HG03060 (cell line): ENCODE measurements around the gene CLEC4F.

Source experiments
- ATAC-seq: cut with Tn5 transposase; IDR thresholded peaks from one replicate; pipeline ENCODE4 v1.9.1; 2021; ENCODE audit warnings: low read depth, moderate number of reproducible peaks; ENCODE audit not compliant: unreplicated experiment

CLEC4F gene

DNA sequence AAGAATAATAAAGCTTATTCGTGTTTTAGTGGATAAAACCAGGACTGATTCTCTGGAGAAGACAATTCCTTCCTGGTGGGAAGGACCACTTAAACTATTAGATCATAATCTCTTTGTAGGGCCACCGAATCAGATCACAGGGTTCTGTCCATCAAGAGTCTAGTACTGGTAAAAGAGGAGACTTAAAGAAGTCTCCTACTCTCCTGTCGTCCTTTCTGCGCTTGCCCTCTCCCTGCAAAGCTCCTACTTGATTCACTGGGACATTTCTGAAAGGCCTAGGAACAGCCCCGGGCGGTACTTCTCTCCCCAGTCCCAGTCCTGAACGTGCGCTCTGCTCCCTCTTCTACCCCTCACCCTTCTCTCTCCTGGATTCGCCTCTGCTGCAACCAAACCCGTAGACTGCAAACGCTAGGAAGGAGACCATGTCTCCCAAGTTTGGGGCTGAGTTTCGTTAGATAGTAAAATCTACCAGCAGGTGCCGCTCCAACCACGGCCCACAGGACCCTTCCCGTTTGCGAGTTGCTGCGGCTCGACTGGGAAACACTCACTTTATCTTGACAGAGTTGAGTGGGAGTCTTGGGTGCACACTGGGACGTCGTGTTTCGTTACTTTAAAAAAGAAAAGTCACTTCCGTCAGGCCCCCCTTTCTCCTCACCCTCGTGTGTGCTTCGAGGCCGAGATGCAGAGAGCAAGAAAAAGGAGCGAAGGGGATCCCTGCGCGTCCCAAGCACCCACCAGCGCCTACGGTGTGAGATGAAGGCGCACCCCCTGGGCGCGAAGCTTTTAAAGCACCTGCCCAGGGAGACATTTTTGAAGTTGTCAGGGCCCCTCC lies 30.9 kb downstream of the CLEC4F start:
- no peak for ATAC-seq

DNA sequence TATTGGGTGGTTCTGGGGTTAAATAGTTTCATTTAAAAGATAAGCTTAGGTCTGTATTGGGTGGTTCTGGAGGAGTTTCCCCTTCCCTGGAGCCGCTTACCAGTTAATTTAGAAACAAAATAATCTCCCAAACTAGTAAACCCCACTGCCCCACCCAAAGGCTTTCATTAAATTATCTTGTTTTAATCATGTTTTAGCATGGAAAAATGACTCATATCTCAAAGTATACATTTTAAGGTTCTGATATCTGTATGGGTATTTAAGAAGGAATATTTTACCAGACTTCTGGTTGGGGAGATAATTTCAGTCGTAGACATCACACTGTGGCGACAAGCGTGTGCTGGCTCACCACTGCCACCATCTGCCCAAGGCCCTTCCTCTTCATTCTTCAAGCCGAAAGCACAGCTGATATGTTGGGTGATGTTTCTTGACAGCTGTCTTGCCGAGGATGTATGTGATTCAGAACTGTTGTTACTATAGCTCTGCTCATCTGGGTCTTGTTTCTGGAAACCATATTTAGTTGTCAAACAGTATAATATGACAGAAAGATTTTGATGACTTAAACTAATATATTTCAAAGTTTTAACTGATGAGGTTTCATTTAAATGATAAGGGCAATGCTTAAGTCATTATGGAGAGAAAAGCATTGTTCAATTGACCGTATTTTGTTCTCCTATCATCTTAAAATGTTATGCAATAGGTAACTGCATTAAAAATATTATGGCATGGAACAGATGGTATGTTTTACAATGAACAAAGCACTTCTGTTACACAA lies 35.1 kb downstream of the CLEC4F start:
- no peak for ATAC-seq

DNA sequence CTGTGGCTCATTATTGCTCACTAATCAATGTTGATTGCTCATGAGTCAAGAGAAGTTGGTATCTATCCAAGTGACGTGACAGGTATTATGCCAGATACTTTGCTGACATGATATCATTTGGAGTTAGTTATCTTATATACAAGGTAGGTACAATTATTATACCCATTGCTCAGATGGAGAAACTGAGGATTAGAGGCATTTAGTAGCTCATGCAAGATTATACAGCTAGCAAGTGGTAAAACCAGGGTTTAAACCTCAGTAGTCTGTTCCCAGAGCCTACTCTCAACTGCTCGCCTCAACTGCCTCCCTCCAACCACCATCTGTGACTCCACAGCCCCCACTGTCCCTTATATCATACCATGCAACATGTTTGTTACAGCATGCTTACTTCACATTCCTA lies 36.1 kb downstream of the CLEC4F start:
- ATAC-seq = no peak

DNA sequence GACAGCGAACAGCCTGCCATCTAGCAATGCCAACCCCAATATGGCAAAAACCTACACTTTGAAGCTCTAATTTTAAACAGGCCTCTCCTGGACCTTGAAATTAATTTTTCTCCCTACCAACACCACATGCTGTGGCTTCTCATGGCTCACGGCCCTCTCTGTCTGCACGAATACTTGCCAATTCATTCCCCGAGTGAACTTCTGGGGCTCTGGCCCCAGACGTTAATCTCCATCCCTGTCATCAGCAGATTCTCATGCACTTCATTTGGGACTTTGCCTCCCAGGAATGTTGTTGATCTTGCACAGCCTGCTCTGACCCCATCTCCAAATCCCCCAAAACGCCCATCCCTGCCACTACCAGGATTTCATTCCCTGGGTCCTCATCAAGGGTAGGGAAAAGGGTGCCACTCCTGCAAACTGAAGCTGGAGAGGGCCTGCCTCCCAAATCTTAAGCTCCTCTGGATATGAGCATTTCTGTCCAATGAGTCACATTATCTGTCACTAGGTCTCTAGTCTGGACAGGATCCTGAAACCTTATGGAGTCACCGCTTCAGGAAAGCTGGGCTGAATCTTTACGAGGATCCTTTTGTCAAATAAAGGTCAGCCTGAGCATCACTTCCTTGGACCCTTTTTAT lies 40.4 kb downstream of the CLEC4F start:
- ATAC-seq = no peak

DNA sequence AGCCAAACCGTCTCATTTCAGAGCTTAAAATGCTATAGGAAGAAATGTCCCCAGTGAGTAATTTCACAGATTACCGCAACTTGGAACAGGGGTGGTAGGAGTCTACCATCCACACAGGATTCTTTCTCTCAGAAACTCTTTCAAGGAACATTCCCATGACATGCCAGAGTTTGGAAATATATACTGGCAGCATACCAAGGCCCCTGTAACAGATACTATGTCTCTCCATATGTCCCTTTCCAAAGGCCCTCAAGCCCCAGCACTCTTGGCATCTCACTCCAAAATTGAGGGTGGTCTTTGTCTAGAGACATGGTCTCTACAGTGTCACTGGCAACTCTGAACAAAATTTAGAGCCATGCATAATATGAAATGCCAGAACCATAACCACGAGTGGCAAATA lies 40.9 kb downstream of the CLEC4F start:
- no peak for ATAC-seq

DNA sequence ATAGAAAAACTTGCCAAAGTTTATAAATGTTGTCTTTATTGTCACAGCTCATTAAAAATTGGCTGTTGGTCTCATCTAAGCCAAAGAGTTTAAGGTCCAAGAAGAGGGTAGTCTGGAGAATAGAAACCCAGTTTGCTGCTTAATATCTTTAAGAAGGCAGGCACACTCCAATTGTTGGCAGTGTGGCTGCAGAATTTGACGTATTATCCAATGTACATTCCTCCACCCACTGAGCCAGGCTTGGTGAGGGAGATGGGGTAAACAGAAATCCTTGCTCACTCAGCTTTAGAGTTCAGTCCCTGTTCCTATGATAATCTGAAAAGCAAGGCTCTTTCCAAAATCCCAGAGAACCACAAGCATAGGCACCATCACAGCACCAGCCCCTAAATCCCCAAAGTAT lies 41.7 kb downstream of the CLEC4F start:
- no peak for ATAC-seq

DNA sequence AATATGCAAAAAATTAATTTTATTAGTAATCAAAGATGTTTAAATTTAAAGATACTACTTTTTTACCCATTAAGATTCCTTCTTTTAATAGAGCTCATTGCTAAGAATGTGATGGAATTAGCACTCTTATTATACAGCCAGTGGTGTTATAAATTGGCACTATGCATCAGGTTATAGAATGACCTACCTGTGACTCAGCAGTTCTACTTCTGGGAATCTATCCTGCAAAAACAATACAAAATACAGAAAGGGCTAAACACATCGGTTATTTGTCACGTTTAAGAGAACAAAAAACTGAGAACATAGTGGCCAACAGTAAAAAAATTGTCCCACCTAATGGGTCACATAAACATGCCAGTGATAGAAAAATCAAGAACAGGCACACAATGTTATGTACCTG lies 42.9 kb downstream of the CLEC4F start:
- ATAC-seq = no peak

DNA sequence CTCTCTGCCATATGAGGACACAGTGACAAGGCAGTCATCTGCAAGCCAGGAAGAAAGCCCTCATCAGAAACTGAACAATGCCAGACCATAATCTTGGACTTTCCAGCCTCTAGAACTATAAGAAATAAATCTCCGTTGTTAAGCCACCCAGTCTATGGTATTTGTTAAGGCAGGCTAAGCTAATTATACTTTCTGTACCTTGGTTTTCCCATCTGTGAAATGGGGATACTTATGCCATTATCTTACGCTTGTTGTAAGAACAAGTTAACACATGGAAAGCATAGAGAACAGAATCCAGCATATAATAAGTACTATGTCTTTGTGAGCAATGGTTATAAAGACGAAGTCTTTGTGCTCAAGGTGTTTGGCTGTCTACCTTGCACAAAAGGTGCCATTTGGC lies 44.1 kb downstream of the CLEC4F start:
- ATAC-seq = no peak

DNA sequence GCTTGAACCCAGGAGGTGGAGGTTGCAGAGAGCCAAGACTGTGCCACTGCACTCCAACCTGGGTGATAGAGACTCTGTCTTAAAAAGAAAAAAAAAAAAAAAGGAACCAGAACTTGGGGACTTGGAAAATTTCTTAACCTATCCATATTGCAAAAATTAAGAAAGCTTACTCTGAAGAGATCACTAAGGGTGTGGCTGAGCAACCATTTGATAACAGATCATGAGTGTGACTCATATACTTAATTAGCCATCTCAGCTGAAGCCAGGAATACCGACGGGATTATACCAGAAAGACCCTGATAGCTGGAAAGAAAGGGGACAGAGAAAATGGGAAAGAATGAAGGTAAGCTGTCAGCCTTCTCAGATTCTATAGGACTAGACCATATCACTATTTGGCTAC lies 45.3 kb downstream of the CLEC4F start:
- no peak for ATAC-seq

DNA sequence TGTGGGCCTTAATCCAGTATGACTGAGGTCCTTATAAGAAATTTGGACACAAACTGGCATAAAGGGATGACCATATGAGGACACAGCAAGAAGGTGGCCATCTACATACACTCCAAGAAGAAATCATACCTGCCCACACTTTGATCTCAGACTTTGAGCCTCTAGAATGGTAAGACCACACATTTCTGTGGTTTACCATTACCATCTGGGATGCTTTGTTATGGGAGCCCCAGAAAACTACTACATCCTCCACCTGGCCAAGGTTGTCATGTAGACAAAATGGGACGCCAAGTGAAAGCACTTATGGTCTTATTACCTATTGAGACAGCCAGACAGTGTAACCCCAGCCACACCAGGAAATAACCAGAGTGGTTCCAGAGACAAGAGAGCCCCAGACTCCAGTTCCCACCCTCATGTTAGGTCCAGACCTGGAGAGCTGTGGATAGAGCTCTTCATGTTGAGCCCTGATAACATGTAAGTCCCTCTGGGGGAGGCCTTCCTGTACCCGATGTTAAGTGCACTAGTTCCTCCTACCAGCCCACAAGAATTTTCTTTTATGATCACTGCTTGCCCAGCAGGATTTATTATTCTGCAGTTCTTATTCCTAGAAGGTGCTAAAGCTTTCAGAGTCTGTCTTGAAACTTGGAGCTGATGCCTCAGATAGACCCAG lies 47.8 kb downstream of the CLEC4F start:
- ATAC-seq = no peak

DNA sequence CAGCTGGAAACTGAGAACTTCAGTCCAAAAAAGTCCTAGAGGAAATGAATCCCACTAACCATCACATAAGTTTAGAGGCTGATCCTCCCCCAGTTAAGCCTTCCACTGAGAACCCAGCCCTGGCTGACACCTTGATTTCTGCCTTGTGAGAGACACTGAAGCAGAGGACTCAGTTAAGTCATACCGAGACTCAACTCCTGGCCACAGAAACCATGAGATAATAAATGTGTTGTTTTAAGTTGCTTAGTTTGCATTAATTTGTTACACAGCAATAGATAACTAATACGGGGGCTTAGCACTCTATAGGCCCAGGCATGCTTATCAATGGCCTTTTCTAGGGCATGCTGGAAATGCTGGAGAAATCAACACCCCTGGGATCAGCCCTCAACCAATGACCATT lies 49.0 kb downstream of the CLEC4F start:
- ATAC-seq = peak; percentile 67

DNA sequence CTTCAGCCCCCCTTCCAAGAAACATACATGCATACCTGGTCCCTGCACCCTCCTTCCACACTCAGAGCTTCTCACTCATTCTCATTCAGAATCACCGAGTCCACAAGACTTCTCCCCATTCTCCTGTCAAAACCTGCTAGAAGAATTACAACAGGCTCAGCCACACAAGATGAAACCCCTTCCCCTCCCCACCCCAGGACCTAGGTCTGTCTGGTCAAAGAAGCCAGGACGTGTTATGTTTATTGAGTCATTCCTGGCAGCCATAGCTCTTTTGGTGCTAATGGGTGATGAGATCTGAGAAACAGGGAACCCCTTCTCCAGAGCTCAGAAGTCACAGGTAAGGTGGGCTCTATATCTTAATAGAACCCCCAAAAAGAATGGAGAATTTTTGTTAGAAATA lies 50.9 kb downstream of the CLEC4F start:
- no peak for ATAC-seq

DNA sequence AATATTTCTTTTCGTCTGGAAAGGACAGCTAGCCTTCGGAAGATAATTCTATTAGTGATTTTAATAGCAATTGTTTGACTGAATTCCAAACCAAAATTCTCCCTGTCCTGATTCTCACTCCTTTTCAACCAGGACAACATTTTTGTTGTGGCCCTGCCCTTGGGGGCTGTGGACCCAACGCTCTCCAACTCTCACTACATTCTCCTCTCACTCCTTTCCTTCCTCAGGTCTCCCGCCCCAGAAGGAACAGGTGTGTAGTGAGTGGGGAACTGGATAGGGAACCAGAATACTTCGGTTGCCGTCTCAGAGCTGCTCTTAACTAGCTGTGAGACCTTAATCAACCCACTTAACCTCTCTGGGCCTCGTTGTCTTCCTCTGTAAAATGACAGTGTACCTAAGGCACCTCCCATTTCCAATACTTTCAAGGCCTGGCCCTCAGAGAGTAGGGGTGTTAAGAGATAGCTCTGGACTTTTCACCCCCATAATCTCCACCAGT lies 51.8 kb downstream of the CLEC4F start:
- no peak for ATAC-seq

DNA sequence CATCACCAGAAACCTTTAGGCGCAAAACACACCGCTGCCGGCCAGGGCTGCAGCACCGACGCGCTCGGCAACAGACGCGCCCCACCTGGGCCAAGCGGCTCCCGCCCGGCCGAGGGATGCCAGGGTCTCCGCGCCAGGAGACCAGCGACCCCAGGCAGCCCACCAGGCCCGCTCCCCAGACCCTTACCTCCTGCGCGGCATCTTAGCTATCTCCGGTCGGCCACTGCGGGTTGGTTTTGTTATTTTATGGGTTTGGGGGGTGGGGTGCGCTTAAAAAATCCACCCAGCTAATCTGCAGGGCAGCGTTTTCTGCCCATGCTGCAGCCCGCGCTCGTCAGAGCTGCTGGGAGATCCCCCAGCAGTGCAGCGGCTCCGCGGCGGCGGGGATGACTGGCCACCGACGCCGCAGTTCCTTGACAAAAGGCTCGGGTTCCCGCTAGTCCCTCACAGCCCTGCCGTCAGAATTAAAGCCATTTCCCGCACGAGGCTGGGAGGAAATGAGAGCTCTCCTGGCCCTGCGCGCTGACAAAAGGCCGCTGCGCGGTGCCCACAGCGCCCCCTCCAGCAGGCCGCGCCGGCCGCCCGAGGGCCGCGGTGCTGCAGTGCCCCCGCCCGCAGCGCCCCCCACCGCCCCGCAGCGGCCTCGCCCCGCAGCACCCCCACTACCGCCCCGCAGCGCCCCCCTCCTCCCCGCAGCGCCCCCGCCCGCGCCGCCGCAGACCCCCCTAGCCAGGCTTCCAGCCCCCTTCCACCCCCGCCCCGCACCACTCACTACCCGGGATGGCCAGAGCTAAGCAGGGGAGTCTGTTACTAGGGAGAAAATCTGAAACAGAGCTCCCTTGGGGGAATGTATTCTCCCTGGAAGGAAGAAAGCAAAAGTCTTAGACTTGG lies 52.5 kb downstream of the CLEC4F start, which contains the start of gene ADD2:
Gene ADD2 (minus strand): TSS at position 502 of the 891 bp plus-strand sequence. CDS start 61,792 bp downstream, outside the sequence.
- no peak for ATAC-seq

DNA sequence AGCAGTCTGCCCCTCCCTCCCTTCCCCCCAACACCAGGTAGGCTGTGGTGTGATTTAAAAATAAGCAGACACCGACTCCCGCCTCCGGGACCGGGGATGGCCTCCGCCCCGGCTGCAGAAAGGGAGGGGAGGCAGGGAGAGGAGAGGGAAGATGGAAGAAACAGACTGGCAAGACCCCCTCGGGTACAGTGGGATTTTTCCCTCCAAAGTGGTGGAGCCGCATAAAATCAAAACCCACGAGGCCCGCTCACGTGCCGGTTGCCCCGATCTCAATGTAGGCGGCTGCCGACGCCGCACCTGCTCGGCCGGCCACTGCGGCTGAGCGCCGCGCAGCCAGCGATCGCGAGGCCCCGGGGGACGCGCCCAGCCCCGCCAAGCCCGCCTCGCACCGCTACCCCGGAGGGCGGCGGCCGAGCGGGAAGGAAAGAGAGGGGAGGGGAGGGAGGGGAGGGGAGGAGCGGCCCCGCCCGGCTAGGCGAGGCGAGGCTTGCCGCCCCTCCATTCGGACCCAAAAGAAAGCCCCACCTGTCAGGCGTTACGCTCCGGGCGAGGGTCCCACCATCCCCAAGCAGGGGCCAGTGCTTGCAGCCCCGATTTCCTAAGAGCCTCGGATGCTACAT lies 53.2 kb downstream of the CLEC4F start:
- ATAC-seq = no peak

DNA sequence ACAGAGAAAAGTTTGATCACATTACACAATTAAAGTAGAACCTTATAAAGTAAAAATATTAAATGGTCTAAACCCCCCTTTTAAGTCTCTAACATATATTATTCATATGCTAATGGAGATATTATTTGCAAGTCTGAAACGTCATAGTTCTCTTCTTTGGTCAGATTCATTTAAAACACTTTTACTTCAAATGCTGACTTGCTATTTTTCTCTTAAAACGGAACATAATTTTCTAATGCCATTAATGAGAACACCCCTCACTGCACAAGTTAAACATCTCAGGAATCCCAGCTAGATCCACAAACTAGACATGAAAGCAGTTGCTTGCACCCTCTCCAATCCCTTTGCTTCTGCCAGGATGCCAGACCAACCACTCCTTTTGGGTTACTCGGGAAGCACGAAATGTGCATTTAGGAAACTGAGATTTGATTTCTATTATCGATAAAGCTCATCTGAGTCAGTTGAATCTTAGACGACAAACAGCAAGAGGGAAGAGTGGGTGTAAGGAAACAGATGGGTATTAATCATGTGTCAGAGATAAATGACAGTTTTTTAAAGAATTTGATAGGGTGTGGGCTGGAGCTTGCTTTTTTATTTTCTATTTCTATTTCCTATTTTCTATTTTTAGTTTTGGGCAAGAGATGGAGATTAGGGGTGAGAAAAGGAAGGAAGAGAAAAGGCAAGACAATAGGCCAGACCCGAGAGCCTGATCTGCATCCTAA lies 53.9 kb downstream of the CLEC4F start:
- no peak for ATAC-seq

DNA sequence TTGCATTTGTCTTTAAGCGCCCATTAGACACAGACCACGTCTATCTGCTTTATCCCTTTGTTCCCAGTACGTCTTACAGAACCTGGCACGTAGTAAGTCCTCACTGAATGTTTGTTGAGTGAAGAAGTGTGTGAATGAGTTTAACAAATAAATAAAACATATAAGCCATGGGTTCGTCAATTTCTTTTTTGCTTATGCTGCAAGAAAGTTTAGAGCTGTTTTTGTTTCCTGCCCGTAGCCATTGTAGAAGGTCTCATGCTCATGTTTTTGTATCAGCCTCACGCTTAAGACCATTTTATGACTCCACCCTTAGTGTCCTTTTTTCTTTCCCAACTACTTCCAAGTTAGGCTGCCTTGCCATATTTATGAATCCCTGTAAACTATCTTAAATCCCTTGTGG lies 54.9 kb downstream of the CLEC4F start:
- ATAC-seq = no peak

DNA sequence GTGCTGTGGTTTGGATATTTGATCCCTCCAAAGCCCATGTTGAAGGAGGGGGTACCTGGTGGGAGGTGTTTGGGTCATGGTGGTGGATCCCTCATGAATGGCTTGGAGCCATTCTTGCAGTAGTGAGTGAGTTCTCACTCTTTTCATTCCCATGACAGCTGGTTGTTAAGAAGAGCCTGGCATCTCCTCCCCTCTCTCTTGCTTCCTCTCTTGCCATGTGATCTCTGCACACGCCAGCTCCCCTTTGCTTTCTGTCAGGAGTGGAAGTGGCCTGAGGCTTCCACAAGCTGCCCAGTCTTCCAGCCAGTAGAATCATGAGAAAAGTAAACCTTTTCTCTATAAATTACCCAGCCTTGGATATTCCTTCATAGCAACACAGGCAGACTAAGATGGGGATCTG lies 61.0 kb downstream of the CLEC4F start:
- no peak for ATAC-seq
